Central memory CD8-positive, alpha-beta T cell (primary cell): ENCODE results near the gene CTIF.

Experiments used
- ATAC-seq: fragments of 150-1000 bp; cut with Tn5 transposase; replicated peaks from 2 replicates; pipeline ENCODE4 v1.10.0; 2022; ENCODE audit warnings: mild to moderate bottlenecking, moderate FRiP score, moderate number of reproducible peaks; ENCODE audit not compliant: poor library complexity, severe bottlenecking; ENCODE audit errors: extremely low read depth
- DNase-seq, 2 donors: peaks; one replicate each; pipeline ENCODE4 v3.0.0; 2021; ENCODE audit warnings: low spot score in 2 of 2
- H3K27ac Mint-ChIP-seq: one replicate; pipeline ENCODE4 v1.8.0; 2022; ENCODE audit warnings: low read depth, mild to moderate bottlenecking, moderate library complexity, mixed read lengths
- H3K27me3 Mint-ChIP-seq: one replicate; pipeline ENCODE4 v1.8.0; 2022; ENCODE audit warnings: mixed read lengths
- H3K36me3 Mint-ChIP-seq: one replicate; pipeline ENCODE4 v1.8.0; 2022; ENCODE audit warnings: mild to moderate bottlenecking, moderate library complexity, mixed read lengths; ENCODE audit not compliant: insufficient read depth
- H3K4me1 Mint-ChIP-seq: one replicate; pipeline ENCODE4 v1.8.0; 2022; ENCODE audit warnings: mixed read lengths
- H3K4me3 Mint-ChIP-seq: one replicate; pipeline ENCODE4 v1.8.0; 2022; ENCODE audit warnings: mild to moderate bottlenecking, moderate library complexity, mixed read lengths
- H3K9me3 Mint-ChIP-seq: one replicate; pipeline ENCODE4 v1.8.0; 2022; ENCODE audit warnings: mixed read lengths

The CTIF gene

GRCh38 chr18:48784656-48785055 lies 245.8 kb downstream of the CTIF start:
- H3K4me1 Mint-ChIP-seq, result peaks cover 37% of the 10 kb centered on the region
- peak overlapping the region; percentile 91 for H3K27ac Mint-ChIP-seq
- H3K27me3 Mint-ChIP-seq, result no peaks in the 10 kb centered on the region
- ATAC-seq, result no peak
- DNase-seq, result no peak
- H3K9me3 Mint-ChIP-seq, result no peaks in the 10 kb centered on the region
- H3K4me3 Mint-ChIP-seq, result peak overlapping the region; percentile 8
- peaks cover 2% of the 10 kb centered on the region for H3K36me3 Mint-ChIP-seq

DNA sequence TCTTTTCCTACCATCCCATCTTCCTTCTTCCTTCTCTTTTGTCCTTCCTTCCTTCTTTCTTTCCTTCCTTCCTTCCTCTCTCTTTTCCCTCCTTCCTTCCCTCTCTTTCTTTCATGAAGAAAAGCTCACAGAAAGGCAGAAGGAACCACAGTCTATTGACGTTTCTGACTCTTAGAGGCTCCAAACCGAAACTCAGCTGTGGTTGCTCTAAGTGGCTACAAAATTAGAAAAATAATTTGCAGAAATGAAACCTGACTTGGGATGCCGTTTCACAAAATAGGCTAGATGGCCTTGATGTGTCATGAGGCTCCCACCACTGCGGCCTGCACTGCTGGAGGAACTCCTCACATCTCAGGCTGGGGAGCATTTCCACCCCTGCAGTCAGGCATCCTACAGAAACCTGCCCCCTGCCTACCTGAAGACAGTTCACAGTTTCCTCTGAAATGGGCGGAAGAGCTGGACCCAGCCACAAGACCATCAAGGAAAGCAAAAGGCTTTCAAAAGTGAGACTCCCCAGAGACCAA lies 246.3 kb downstream of the CTIF start:
- Mint-ChIP-seq H3K9me3 (no peaks in the 10 kb centered on the region), H3K4me3 (peak overlapping the region; percentile 8), H3K36me3 (peaks cover 2% of the 10 kb centered on the region), H3K4me1 (peaks cover 32% of the 10 kb centered on the region), H3K27me3 (no peaks in the 10 kb centered on the region), H3K27ac (peak overlapping the region; percentile 91)
- ATAC-seq (peak; percentile 77), DNase-seq (peak in 1 of 2 donors; percentile 23)

GRCh38 chr18:48785736-48786454 lies 247.1 kb downstream of the CTIF start:
- H3K4me3 Mint-ChIP-seq, result no peak overlapping the region

DNA sequence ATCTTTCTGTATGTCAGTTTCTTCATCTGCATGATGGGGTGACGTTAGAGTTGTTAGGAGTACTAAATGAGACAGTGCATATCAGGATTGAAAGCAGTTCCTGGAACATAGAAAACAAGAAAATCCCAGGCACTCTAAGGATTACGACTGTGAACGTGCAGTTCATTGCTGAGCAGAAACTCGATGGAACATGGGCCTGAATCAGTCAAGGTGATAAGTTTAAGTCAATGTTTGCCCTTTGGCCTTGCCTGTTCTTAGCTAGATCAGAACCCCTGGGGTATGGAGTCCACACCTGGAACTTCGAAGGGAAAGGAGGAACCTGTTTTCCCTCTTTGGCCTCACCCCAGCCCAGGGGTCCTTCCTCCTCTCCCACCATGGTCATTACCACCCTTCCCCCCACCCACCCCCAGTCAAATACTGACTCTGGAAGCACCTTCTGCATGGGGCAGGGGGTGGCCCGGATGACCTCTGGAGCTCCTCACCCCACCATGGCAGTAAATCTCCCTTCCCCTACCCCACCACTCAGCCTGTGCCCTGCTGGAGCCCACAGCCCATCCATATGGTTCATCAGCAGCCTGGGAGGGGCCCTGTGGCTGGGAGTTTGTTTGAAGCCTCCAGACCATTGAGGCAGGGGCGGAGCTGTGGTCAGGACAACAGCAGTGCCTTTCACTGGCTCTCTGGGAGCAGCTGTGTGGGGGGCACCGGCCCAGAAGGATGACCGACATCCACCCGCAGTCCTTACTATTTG lies 247.8 kb downstream of the CTIF start:
- Mint-ChIP-seq H3K4me3 (no peak overlapping the region), H3K27me3 (no peaks in the 10 kb centered on the region), H3K4me1 (peaks cover 32% of the 10 kb centered on the region), H3K36me3 (peaks cover 2% of the 10 kb centered on the region), H3K9me3 (no peaks in the 10 kb centered on the region), H3K27ac (peak overlapping the region; percentile 75)
- no peak for DNase-seq
- no peak for ATAC-seq

More at GRCh38 chr18:48785736-48786454, 247.1 kb downstream of the CTIF start:
- no peak for DNase-seq
- H3K4me1 Mint-ChIP-seq, result peaks cover 29% of the 10 kb centered on the region
- no peak for ATAC-seq
- peaks cover 2% of the 10 kb centered on the region for H3K36me3 Mint-ChIP-seq
- peak overlapping the region; percentile 91 for H3K27ac Mint-ChIP-seq
- no peaks in the 10 kb centered on the region for H3K9me3 Mint-ChIP-seq
- no peaks in the 10 kb centered on the region for H3K27me3 Mint-ChIP-seq

GRCh38 chr18:48787203-48788151 lies 248.6 kb downstream of the CTIF start:
- DNase-seq (no peak), ATAC-seq (no peak)
- Mint-ChIP-seq H3K27ac (peak overlapping the region; percentile 75), H3K27me3 (no peaks in the 10 kb centered on the region), H3K9me3 (no peaks in the 10 kb centered on the region), H3K4me1 (peaks cover 38% of the 10 kb centered on the region), H3K4me3 (no peak overlapping the region), H3K36me3 (peaks cover 2% of the 10 kb centered on the region)

DNA sequence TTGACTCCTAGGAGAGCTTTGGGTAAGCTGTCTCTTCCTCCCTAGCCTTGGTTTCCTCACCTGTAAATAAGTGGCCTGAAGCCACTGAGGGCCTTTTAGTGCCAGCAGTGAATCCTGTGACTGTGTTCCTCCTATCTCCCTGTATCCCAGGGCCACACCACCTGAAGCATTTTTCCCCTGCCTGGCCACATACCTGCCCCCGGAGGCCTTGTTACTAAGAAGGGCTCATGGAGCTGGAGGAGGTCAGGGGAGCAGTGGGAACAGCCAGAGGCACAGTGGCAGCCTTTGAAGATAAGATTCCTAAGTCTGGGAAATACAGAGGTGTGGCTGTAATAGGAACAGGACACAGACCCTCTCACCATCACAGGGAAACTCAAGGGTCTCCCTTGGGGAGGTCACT lies 249.5 kb downstream of the CTIF start:
- ATAC-seq, result no peak
- no peak for DNase-seq
- no peaks in the 10 kb centered on the region for H3K9me3 Mint-ChIP-seq
- no peak overlapping the region for H3K27ac Mint-ChIP-seq
- H3K36me3 Mint-ChIP-seq, result peaks cover 2% of the 10 kb centered on the region
- H3K4me3 Mint-ChIP-seq, result no peak overlapping the region
- H3K4me1 Mint-ChIP-seq, result peaks cover 40% of the 10 kb centered on the region
- no peaks in the 10 kb centered on the region for H3K27me3 Mint-ChIP-seq

DNA sequence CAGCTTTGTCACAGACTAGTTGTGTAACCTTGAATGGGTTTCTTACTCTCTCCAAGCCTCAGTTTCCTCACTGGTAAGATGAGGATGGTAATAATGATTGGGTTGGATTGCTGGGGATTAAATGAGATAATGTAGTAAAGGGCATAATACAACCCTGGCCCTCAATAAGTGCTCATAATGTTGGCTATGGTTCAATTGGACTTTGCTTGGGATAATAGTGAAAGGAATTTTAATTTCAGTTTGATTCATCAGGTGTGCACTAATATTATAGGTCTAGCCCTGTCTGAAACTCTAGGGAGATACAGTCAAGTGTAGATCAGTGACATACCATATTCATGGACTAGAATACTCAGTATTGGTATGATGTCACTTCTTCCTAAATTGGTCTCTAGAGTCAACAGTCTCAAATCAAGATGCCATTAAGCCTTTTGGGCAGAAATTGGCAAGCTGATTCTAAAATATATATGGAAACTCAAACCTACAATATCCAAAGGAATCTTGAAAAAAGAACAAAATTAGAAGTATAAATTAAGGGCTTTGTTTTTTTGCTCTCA lies 250.5 kb downstream of the CTIF start:
- Mint-ChIP-seq H3K4me3 (no peak overlapping the region), H3K27ac (no peak overlapping the region)

GRCh38 chr18:48790226-48790863 lies 251.5 kb downstream of the CTIF start:
- no peaks in the 10 kb centered on the region for H3K9me3 Mint-ChIP-seq
- H3K27me3 Mint-ChIP-seq, result no peaks in the 10 kb centered on the region
- H3K4me3 Mint-ChIP-seq, result no peak overlapping the region
- no peak for DNase-seq
- H3K27ac Mint-ChIP-seq, result no peak overlapping the region
- H3K4me1 Mint-ChIP-seq, result peaks cover 24% of the 10 kb centered on the region
- H3K36me3 Mint-ChIP-seq, result no peaks in the 10 kb centered on the region
- ATAC-seq, result no peak

More for the DNA sequence above, 250.5 kb downstream of the CTIF start:
- DNase-seq (no peak), ATAC-seq (no peak)
- peaks cover 34% of the 10 kb centered on the region for H3K4me1 Mint-ChIP-seq
- peaks cover 2% of the 10 kb centered on the region for H3K36me3 Mint-ChIP-seq
- H3K27me3 Mint-ChIP-seq, result no peaks in the 10 kb centered on the region
- no peaks in the 10 kb centered on the region for H3K9me3 Mint-ChIP-seq

- Mint-ChIP-seq H3K27ac (no peak overlapping the region), H3K4me1 (peaks cover 17% of the 10 kb centered on the region), H3K27me3 (no peaks in the 10 kb centered on the region), H3K9me3 (no peaks in the 10 kb centered on the region), H3K36me3 (no peaks in the 10 kb centered on the region), H3K4me3 (no peak overlapping the region)
- DNase-seq, result no peak
- ATAC-seq, result no peak
These were observed 252.2 kb downstream of the CTIF start for GRCh38 chr18:48790869-48791635.

- peaks cover 11% of the 10 kb centered on the region for H3K4me1 Mint-ChIP-seq
- no peak for ATAC-seq
- no peaks in the 10 kb centered on the region for H3K9me3 Mint-ChIP-seq
- no peak overlapping the region for H3K4me3 Mint-ChIP-seq
- DNase-seq, result no peak
- H3K27me3 Mint-ChIP-seq, result no peaks in the 10 kb centered on the region
- H3K36me3 Mint-ChIP-seq, result no peaks in the 10 kb centered on the region
- H3K27ac Mint-ChIP-seq, result no peak overlapping the region
These were observed 252.8 kb downstream of the CTIF start for GRCh38 chr18:48791636-48792105.

DNA sequence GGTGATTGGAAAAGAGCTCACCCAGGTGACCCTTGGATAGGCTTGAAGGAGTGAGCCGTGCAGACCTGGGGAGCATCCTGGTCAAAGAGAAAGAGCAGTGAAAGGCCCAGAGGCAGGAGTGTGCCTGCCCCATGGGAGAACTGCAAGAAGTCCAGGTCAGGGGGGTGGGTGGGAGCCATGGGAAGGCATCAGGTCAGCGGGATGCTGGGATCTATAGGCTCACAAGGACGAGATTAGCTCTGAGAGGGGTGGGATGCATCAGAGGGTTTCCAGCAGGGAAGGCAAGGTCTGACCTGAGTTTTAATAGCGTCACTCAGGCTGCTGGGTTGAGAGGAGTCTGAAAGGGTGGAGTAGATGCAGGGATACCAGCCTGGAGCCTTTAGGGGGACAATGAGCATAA lies 253.3 kb downstream of the CTIF start:
- ATAC-seq, result no peak
- Mint-ChIP-seq H3K36me3 (no peaks in the 10 kb centered on the region), H3K27me3 (no peaks in the 10 kb centered on the region), H3K4me3 (no peak overlapping the region), H3K9me3 (no peaks in the 10 kb centered on the region), H3K27ac (no peak overlapping the region), H3K4me1 (peaks cover 11% of the 10 kb centered on the region)
- DNase-seq, result no peak
